ENCODE data around the gene MAP7.

MAP7 gene

DNA sequence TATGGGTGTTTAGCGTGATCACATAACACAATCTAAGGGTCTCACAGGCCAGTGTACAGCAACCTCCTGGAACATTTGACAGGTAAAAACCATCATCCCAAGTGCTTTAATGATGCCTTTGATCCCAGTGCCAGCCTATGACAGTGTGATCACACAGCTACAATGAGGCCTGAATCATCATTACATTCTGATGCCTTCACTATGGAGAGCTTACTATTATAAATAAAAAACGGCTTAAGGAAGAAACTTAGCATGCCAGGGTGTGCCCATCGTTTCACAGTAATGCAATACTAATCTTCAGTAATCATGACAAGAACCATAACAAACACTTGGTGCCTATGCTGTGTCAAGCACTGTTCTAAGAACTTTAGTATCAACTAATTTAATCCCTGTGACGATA is 11.4 kb downstream of the MAP7 start:
- DNase-seq (ENCODE audit: low spot score), result no peak

DNA sequence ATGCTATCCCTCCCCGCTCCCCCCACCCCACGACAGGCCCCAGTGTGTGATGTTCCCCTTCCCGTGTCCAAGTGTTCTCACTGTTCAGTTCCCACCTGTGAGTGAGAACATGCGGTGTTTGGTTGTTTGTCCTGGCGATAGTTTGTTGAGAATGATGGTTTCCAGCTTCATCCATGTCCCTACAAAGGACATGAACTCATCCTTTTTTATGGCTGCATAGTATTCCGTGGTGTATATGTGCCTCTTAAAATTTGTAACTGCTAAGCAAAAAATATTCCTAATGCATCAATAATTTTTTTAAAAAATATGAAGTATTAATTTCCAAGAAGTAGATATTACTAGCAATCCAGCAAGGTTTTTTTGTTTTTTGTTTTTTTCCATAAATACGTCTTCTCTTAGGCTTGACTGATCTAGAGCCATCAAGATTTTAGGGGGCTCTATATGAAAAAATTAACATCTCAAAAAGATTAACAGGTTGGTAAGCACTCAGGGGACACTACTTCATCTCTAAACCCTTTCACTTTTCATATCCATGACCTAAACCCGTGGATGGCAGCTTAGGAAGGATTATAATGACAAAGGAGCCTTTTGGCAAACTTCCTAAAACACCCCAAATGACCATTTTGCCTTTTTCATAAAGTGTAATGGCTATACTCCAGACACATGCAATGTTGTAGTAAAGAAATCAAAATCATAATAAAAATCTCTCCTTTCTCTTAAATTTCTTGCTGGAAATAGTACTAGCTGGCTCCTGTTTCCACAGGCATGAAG is 14.2 kb downstream of the MAP7 start:
- TF ChIP-seq, protein P1, sequence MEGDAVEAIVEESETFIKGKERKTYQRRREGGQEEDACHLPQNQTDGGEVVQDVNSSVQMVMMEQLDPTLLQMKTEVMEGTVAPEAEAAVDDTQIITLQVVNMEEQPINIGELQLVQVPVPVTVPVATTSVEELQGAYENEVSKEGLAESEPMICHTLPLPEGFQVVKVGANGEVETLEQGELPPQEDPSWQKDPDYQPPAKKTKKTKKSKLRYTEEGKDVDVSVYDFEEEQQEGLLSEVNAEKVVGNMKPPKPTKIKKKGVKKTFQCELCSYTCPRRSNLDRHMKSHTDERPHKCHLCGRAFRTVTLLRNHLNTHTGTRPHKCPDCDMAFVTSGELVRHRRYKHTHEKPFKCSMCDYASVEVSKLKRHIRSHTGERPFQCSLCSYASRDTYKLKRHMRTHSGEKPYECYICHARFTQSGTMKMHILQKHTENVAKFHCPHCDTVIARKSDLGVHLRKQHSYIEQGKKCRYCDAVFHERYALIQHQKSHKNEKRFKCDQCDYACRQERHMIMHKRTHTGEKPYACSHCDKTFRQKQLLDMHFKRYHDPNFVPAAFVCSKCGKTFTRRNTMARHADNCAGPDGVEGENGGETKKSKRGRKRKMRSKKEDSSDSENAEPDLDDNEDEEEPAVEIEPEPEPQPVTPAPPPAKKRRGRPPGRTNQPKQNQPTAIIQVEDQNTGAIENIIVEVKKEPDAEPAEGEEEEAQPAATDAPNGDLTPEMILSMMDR (IDR thresholded peaks at IDR 0.05; ENCODE audit: extremely low read depth, missing control alignments), result no peak
- no peak for DNase-seq (ENCODE audit: low spot score)

More for the DNA sequence above, 11.4 kb downstream of the MAP7 start:
- TF ChIP-seq, protein P1 (IDR thresholded peaks at IDR 0.05; ENCODE audit: extremely low read depth, missing control alignments), result no peak

- TF ChIP-seq, protein P1 (IDR thresholded peaks at IDR 0.05; ENCODE audit: extremely low read depth, missing control alignments), result no peak
- no peak for DNase-seq (ENCODE audit: low spot score)
Measured at GRCh38 chr6:136535017-136535765, 15.0 kb downstream of the MAP7 start.

DNA sequence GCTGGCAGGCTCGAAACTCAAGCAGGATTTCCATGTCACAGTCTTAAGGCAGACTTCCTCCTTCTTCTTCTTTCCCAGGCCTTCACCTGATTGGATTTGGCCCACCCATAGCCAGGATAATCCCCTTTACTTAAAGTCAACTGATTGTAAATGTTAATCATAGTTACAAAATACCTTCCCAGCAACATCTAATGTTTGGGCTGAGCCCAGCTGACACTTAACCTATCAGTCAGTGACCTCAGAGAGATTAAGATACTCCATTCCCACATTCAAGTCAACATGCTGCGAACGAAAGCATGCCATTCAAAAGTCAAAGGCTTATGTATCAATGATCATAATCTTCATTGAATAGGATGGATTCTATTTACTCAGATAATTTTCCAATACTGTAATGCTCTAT is 16.0 kb downstream of the MAP7 start:
- TF ChIP-seq, protein P1 (IDR thresholded peaks at IDR 0.05; ENCODE audit: extremely low read depth, missing control alignments), result no peak
- no peak for DNase-seq (ENCODE audit: low spot score)

DNA sequence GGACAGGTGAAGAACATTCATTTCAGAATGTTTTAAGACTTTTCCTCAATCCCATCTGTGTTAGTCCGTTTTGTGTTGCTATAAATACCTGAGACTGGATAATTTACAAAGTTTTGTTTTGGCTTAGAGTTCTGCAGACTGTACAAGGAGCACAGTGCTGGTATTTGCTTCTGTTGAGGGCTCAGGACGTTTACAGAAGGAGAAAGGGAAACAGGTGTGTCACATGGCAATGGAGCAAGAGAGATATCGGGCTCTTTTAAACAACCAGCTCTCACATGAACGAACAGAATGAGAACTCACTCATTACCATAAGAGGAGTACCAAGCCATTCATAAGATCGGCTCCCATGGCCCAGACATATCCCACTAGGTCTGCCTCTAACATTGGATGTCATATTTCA is 16.7 kb downstream of the MAP7 start:
- DNase-seq (ENCODE audit: low spot score), result no peak
- TF ChIP-seq, protein P1 (IDR thresholded peaks at IDR 0.05; ENCODE audit: extremely low read depth, missing control alignments), result no peak

DNA sequence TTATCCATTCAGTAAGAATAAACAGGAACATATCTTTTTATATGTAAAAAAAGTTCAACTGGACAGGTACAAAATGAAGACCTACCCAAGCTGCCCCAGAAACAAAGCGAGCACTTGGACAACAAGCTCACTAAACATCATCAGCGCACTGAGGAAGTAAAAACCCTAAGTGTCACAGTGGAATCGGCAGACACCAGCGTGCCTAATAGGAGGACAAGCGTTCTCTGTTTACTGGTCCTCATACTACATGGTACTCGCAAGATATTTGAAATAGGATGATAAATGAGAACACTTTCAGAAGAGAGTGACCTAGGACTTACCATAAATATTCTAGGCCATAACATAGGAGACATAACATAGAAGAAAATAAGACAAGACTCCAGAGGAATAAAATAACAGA is 18.2 kb downstream of the MAP7 start:
- DNase-seq (ENCODE audit: low spot score), result no peak
- TF ChIP-seq, protein P1 (IDR thresholded peaks at IDR 0.05; ENCODE audit: extremely low read depth, missing control alignments), result no peak

DNA sequence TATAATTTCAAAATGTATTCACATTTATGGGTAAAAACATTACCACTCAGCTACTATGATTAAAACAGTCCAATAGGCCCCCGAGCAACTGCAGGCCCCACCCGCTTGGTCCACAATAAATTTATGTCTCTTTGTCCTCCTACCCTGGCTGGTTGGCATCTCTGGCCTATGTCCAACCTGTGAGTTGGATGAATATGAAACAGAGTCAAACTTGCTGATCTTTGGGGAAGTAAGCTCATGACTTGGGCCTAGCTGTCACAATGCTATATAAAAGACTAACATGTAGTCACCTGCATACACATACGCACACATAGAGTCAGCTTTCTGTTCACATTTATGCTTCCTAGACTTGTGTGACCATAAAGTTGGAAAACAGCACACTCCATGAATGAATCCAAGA is 20.5 kb downstream of the MAP7 start:
- no peak for DNase-seq (ENCODE audit: low spot score)
- TF ChIP-seq, protein P1 (IDR thresholded peaks at IDR 0.05; ENCODE audit: extremely low read depth, missing control alignments), result no peak
